ENCODE results near the gene PREX1.

Gene PREX1

GRCh38 chr20:48820649-48820973 lies 7.2 kb downstream of the PREX1 start:
- no peaks in the 10 kb centered on the region for H3K9me3 ChIP-seq (replicated peaks in 1 of 11)
- H3K27ac ChIP-seq, result peak overlapping the region in 4 of 11 experiments; percentile 16 to 78 (median 63); a peak in 7 of 22 replicates
- H4K20me1 ChIP-seq, result peaks cover 0 to 100% (median 12%) of the 10 kb centered on the region in 11 experiments; a peak in 16 of 22 replicates
- peaks cover 0 to 23% (median 14%) of the 10 kb centered on the region in 11 experiments; a peak in 17 of 22 replicates for H3K27me3 ChIP-seq
- peaks cover 85 to 99% (median 98%) of the 10 kb centered on the region in 10 experiments for H3K4me1 ChIP-seq
- no peak overlapping the region for H3K4me3 ChIP-seq
- peak overlapping the region; percentile 76 to 96 (median 86); a peak in 21 of 22 replicates for H3K4me2 ChIP-seq
- peak overlapping the region in 3 of 11 experiments; percentile 40 to 70 (median 42); a peak in 3 of 22 replicates for H3K9ac ChIP-seq
- H3K36me3 ChIP-seq, result peaks cover 0 to 63% (median 0%) of the 10 kb centered on the region in 11 experiments; a peak in 7 of 22 replicates
- TF ChIP-seq Cebpa-rat (IDR thresholded peaks at IDR 0.05), result no peak

DNA sequence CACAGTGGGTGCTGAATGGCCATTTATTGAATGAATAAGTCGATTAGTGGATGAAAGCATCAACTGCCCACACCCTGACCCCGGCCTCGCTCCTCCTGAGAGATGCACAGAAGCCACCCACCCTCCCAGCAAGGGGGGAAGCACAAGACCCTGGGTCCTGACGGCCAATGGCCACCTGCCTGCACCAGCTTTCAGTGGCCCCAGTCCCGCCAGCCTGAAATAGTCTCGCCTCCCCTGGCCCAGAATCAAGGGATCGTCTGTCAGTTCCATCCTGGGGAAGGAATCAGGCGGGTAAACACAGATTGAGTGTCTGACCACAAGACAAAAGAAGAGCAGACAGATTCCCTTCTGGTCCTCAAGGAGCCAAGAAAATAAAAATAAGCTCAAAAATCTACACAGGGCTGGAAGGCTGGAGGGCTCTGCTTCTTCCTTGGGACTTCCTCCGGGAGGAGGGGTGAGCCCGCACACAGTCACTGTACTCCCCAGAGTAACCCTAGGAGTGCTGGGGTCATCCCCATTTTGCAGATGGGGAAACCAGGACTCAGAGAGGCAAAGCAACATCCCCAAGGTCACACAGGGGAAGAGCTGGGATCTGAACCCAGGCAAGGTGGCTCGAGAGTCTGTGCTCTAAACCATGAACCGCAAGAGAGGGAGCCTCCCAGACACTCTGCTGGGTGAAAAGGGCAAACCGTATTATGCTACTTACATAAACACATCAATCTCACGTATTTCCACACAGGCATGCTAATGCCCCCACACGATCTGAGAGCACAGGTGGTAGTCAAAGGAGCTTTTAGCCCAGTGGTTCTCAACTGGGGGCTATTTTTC lies 7.8 kb downstream of the PREX1 start:
- Histone ChIP-seq H3K36me3 (peaks cover 0 to 64% (median 0%) of the 10 kb centered on the region in 11 experiments; a peak in 7 of 22 replicates), H3K27me3 (peaks cover 0 to 17% (median 8%) of the 10 kb centered on the region in 11 experiments; a peak in 17 of 22 replicates), H3K4me1 (peaks cover 85 to 99% (median 96%) of the 10 kb centered on the region in 10 experiments), H3K27ac (peak overlapping the region in 6 of 11 experiments; percentile 7 to 78 (median 46); a peak in 8 of 22 replicates), H3K4me3 (no peak overlapping the region), H4K20me1 (peaks cover 0 to 100% (median 8%) of the 10 kb centered on the region in 11 experiments; a peak in 16 of 22 replicates), H3K4me2 (peak overlapping the region; percentile 76 to 96 (median 86)), H3K9me3 (replicated peaks in 1 of 11) (no peaks in the 10 kb centered on the region), H3K9ac (peak overlapping the region in 7 of 11 experiments; percentile 4 to 70 (median 18); a peak in 9 of 22 replicates)
- no peak for TF ChIP-seq Cebpa-rat (IDR thresholded peaks at IDR 0.05)

DNA sequence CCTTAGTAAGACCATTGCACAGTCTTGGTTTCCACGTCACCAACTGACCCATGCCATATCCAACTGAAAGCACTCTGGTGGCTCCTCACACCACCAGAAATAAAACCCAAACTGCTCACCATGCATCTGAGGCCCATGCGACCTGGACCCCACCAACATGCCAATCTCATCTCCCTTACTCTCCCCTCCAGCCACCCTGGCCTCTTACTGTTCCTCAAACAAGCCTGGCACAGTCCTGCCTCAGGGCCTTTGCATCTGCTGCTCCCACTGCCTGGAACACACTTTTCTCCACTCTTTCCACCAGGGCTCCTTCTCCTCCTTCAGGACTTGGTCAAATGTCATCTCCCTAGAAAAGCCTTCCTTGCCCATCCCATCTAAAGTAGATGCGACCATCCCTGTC lies 8.7 kb downstream of the PREX1 start:
- Histone ChIP-seq H3K9me3 (replicated peaks in 1 of 11) (no peaks in the 10 kb centered on the region), H3K9ac (peak overlapping the region in 7 of 11 experiments; percentile 9 to 60 (median 27); a peak in 8 of 22 replicates), H3K36me3 (peaks cover 0 to 69% (median 0%) of the 10 kb centered on the region in 11 experiments; a peak in 6 of 22 replicates), H3K4me1 (peaks cover 76 to 97% (median 88%) of the 10 kb centered on the region in 10 experiments), H3K27me3 (peaks cover 0 to 8% (median 0%) of the 10 kb centered on the region in 11 experiments; a peak in 6 of 22 replicates), H3K4me3 (no peak overlapping the region; a peak in 1 of 20 replicates), H3K4me2 (peak overlapping the region; percentile 76 to 96 (median 86)), H4K20me1 (peaks cover 0 to 100% (median 6%) of the 10 kb centered on the region in 11 experiments; a peak in 11 of 22 replicates), H3K27ac (peak overlapping the region in 9 of 11 experiments; percentile 23 to 66 (median 54); a peak in 15 of 22 replicates)
- no peak for TF ChIP-seq Cebpa-rat (IDR thresholded peaks at IDR 0.05)

DNA sequence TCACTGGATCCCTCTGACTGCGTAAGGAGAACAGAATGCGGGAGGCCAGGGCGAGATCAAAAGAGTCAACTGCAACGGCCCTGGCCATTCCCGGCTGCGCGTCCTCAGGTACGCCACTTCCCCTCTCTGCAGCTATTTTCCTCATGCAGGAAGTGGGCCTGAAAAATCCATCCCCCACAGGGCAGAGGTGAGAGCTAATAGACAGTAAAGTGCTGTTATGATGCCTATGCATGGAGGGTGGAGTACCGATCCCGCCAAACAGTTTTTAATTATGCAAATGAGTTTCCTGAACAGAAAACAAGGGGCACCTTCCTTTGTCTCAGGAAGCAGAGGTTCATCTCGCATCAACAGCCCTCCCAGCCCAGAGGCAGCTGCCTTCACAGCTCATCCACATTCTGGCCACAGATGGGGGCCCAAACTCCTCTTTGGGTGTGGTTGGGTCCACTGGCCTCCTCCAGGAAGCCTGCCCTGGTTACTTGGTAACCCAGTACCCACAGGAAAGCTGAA lies 9.3 kb downstream of the PREX1 start:
- Histone ChIP-seq H3K4me2 (peak overlapping the region; percentile 76 to 96 (median 86)), H3K4me3 (peak overlapping the region in 1 of 10 experiments; percentile 1; a peak in 1 of 20 replicates), H3K9me3 (replicated peaks in 1 of 11) (no peaks in the 10 kb centered on the region)

DNA sequence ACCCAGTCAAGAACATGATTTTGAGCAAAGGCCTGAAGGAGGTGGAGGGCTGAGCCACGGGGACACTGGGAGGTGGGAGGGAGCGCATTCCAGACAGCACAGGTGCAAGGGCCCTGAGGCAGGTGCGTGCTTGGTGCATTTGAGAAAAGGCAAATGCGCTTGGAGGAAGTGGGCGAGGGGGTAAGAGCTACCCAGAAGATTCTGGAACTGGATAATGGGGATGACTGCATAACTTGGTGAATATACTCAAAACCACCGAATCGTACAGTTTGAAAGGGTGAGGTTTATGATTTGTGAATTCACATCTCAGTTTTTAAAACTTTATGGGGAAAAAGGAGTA lies 9.8 kb downstream of the PREX1 start:
- H3K4me3 ChIP-seq, result no peak overlapping the region
- H3K4me2 ChIP-seq, result peak overlapping the region; percentile 76 to 96 (median 86)
- no peaks in the 10 kb centered on the region for H3K9me3 ChIP-seq (replicated peaks in 1 of 11)
- TF ChIP-seq Cebpa-rat (IDR thresholded peaks at IDR 0.05), result no peak
- H3K4me1 ChIP-seq, result peaks cover 65 to 94% (median 82%) of the 10 kb centered on the region in 10 experiments
- peak overlapping the region in 1 of 11 experiments; percentile 18; a peak in 1 of 22 replicates for H3K9ac ChIP-seq
- peaks cover 0 to 100% (median 7%) of the 10 kb centered on the region in 11 experiments; a peak in 12 of 22 replicates for H4K20me1 ChIP-seq
- peak overlapping the region in 1 of 11 experiments; percentile 66; a peak in 1 of 22 replicates for H3K27ac ChIP-seq
- no peaks in the 10 kb centered on the region for H3K27me3 ChIP-seq
- H3K36me3 ChIP-seq, result peaks cover 0 to 76% (median 0%) of the 10 kb centered on the region in 11 experiments; a peak in 6 of 22 replicates

More for the DNA sequence above, 9.3 kb downstream of the PREX1 start:
- Histone ChIP-seq H3K36me3 (peaks cover 0 to 73% (median 0%) of the 10 kb centered on the region in 11 experiments; a peak in 6 of 22 replicates), H3K9ac (peak overlapping the region in 8 of 11 experiments; percentile 9 to 60 (median 26); a peak in 10 of 22 replicates), H3K4me1 (peaks cover 70 to 97% (median 85%) of the 10 kb centered on the region in 10 experiments), H3K27ac (peak overlapping the region in 9 of 11 experiments; percentile 23 to 66 (median 54); a peak in 15 of 22 replicates), H4K20me1 (peaks cover 0 to 100% (median 7%) of the 10 kb centered on the region in 11 experiments; a peak in 10 of 22 replicates), H3K27me3 (peaks cover 0 to 2% (median 0%) of the 10 kb centered on the region in 11 experiments; a peak in 3 of 22 replicates)
- TF ChIP-seq Cebpa-rat (IDR thresholded peaks at IDR 0.05), result no peak

DNA sequence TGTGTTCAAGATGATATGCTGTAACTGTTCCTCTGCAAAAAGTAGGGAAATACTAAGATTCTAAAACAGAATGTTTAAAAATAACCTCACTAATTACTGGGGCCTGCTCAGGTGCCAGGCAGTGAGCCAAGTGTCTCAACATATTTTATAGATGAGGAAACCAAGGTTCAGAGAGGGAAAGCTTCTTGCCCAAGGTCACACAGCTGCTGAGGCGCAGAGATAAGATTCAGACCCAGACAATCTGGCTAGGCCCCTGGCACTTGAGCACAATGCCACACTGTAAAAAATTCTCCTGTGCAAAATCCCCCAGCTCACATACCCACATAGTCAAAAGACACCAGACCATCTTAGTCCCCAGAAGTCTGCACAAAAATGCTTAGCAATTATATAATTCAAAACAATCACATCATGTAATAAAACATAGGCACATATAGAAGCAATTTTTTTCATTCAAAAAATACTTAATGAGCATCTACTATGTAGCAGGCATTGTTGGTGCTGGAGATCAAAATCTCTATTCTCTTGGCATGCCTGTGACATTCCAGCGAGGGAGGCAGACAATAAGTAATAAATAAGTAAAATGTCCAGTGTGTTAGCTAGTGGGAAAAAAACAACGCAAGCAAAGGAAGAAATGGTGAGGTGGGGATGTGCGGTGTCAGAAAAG lies 10.3 kb downstream of the PREX1 start:
- H3K4me2 ChIP-seq, result peak overlapping the region; percentile 76 to 96 (median 86); a peak in 20 of 22 replicates
- peaks cover 0 to 81% (median 0%) of the 10 kb centered on the region in 11 experiments; a peak in 6 of 22 replicates for H3K36me3 ChIP-seq
- no peak overlapping the region for H3K4me3 ChIP-seq
- peak overlapping the region in 1 of 11 experiments; percentile 66; a peak in 1 of 22 replicates for H3K27ac ChIP-seq
- H3K4me1 ChIP-seq, result peaks cover 60 to 95% (median 80%) of the 10 kb centered on the region in 10 experiments
- no peak for TF ChIP-seq Cebpa-rat (IDR thresholded peaks at IDR 0.05)
- H4K20me1 ChIP-seq, result peaks cover 0 to 100% (median 7%) of the 10 kb centered on the region in 11 experiments; a peak in 12 of 22 replicates
- H3K27me3 ChIP-seq, result no peaks in the 10 kb centered on the region
- no peak overlapping the region for H3K9ac ChIP-seq
- no peaks in the 10 kb centered on the region for H3K9me3 ChIP-seq (replicated peaks in 1 of 11)

DNA sequence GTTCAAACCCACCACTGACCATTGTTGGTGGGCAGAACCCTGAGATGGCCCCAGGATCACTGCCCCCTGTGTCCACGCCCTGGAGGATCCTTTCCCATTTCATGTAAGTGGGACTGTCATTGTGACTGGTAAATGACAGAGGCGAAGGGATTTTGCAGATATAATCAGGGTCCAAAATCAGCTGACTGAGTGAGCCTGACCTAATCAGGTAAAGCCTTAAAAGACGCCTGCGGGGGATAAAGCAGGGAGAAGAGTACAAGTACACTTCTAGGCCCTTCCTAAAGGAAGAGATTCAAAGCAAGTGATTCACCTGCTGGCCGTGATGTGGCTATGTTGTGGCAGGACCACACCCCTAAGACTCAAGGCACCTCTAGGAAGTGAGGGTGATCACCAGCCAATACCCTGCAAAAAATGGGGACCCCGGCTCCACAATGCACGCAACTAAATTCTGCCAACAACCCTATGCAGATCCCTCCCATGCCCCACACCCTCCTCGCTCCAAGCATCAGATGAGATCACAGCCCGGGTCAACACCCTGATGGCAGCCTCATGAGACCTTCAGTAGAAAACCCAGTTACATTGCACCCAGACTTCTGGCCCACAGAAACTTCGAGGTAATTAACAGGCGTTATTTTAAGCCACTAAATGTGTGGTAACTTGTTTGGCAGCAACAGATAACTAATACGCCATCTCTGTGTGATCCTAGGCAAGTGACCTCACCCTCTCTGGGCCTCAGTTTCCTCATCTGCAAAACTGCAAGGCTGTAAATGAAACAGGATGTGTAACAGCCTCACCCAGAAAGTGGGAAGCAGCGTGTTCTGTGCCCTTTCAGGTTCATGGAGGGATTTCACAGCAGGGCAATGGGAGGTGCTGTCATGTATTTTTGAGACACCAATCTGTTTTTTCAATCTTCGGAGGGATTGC lies 11.3 kb downstream of the PREX1 start:
- Histone ChIP-seq H3K9ac (peak overlapping the region in 1 of 11 experiments; percentile 8; a peak in 1 of 22 replicates), H4K20me1 (peaks cover 0 to 100% (median 7%) of the 10 kb centered on the region in 11 experiments; a peak in 12 of 22 replicates), H3K9me3 (replicated peaks in 1 of 11) (no peaks in the 10 kb centered on the region), H3K4me2 (peak overlapping the region in 9 of 11 experiments; percentile 5 to 96 (median 49); a peak in 15 of 22 replicates), H3K36me3 (peaks cover 0 to 80% (median 0%) of the 10 kb centered on the region in 11 experiments; a peak in 6 of 22 replicates), H3K4me3 (no peak overlapping the region), H3K4me1 (peaks cover 50 to 90% (median 71%) of the 10 kb centered on the region in 10 experiments), H3K27me3 (no peaks in the 10 kb centered on the region), H3K27ac (no peak overlapping the region; a peak in 1 of 22 replicates)
- TF ChIP-seq Cebpa-rat (IDR thresholded peaks at IDR 0.05), result no peak
